Large intestine (tissue), 3 donors: Measurements from ENCODE around the gene ANKRD11. TPM values are rescaled to one million over a fixed set of nuclear protein-coding genes. Genes with fewer than 3 reads are reported as not detected.

Source experiments
- DNase-seq, 2 donors: peaks; one replicate each; pipeline versions ENCODE4 v3.0.0 to v3.0.0-alpha.2; 2013
- H3K27ac ChIP-seq: one replicate; pipeline ENCODE4 v1.5.1; 2013; ENCODE audit warnings: low read length
- H3K27me3 ChIP-seq: 2 replicates; pipeline ENCODE4 v1.6.1; 2013; ENCODE audit warnings: low read length; ENCODE audit not compliant: control insufficient read depth, insufficient read depth
- H3K36me3 ChIP-seq: 2 replicates; pipeline ENCODE4 v1.6.1; 2013; ENCODE audit warnings: low read length; ENCODE audit not compliant: control insufficient read depth, insufficient read depth
- H3K4me1 ChIP-seq: one replicate; pipeline ENCODE4 v1.6.1; 2013; ENCODE audit warnings: low read length; ENCODE audit not compliant: control insufficient read depth, insufficient read depth
- H3K4me3 ChIP-seq: one replicate; pipeline ENCODE4 v1.5.1; 2013; ENCODE audit warnings: low read length
- H3K9me3 ChIP-seq: one replicate; pipeline ENCODE4 v1.6.1; 2013; ENCODE audit warnings: mild to moderate bottlenecking, low read depth, low read length, moderate library complexity; ENCODE audit not compliant: control insufficient read depth
- WGBS: methylation state at CpG from one replicate; pipeline ENCODE4 v1.1.5; 2013; ENCODE audit warnings: low lambda C conversion rate; ENCODE audit not compliant: insufficient coverage; 5-methylcytosine and 5-hydroxymethylcytosine counted together
- polyA plus RNA-seq: library from polyadenylated mRNA; unstranded; fragments of 120-200 nt; gene quantifications from one replicate; pipeline ENCODE4 v1.2.1, GENCODE V29; 2013

ANKRD11 gene
- polyA plus RNA-seq, 1 donor, result 83.9 TPM

GRCh38 chr16:89359264-89360147 lies 130.9 kb downstream of the ANKRD11 start:
- Histone ChIP-seq H3K36me3 (peaks cover 2% of the 10 kb centered on the region), H3K27ac (no peak overlapping the region), H3K4me1 (peaks cover 23% of the 10 kb centered on the region), H3K4me3 (no peak overlapping the region), H3K9me3 (no peaks in the 10 kb centered on the region), H3K27me3 (no peaks in the 10 kb centered on the region)
- no CpG with 5 or more reads among the region's 18 CpGs for WGBS
- DNase-seq, result no peak

- DNase-seq, result no peak
- H3K36me3 ChIP-seq, result peaks cover 2% of the 10 kb centered on the region
- no CpG with 5 or more reads among the region's 21 CpGs for WGBS
- H3K27me3 ChIP-seq, result no peaks in the 10 kb centered on the region
- peaks cover 28% of the 10 kb centered on the region for H3K4me1 ChIP-seq
- H3K9me3 ChIP-seq, result no peaks in the 10 kb centered on the region
- H3K4me3 ChIP-seq, result no peak overlapping the region
- H3K27ac ChIP-seq, result no peak overlapping the region
Observed at GRCh38 chr16:89358030-89359005, 132.0 kb downstream of the ANKRD11 start.

GRCh38 chr16:89357055-89357816 lies 133.1 kb downstream of the ANKRD11 start:
- Histone ChIP-seq H3K27ac (peak overlapping the region; percentile 18), H3K36me3 (peaks cover 2% of the 10 kb centered on the region), H3K4me1 (peaks cover 34% of the 10 kb centered on the region), H3K9me3 (no peaks in the 10 kb centered on the region), H3K4me3 (no peak overlapping the region), H3K27me3 (no peaks in the 10 kb centered on the region)
- DNase-seq, result peak in 1 of 2 donors; percentile 51
- no CpG with 5 or more reads among the region's 17 CpGs for WGBS

- WGBS, result no CpG with 5 or more reads among the region's 16 CpGs
- Histone ChIP-seq H3K27me3 (no peaks in the 10 kb centered on the region), H3K36me3 (peaks cover 9% of the 10 kb centered on the region), H3K4me3 (no peak overlapping the region), H3K27ac (no peak overlapping the region), H3K4me1 (peaks cover 42% of the 10 kb centered on the region), H3K9me3 (no peaks in the 10 kb centered on the region)
- no peak for DNase-seq
Observed at GRCh38 chr16:89355686-89356085, 134.7 kb downstream of the ANKRD11 start.

- DNase-seq, result no peak
- 100% methylated on average over 1 of the region's 16 CpGs for WGBS
- H3K4me1 ChIP-seq, result peaks cover 42% of the 10 kb centered on the region
- no peaks in the 10 kb centered on the region for H3K27me3 ChIP-seq
- peaks cover 10% of the 10 kb centered on the region for H3K36me3 ChIP-seq
- H3K9me3 ChIP-seq, result no peaks in the 10 kb centered on the region
- H3K4me3 ChIP-seq, result no peak overlapping the region
- H3K27ac ChIP-seq, result no peak overlapping the region
Observed at GRCh38 chr16:89355007-89355406, 135.4 kb downstream of the ANKRD11 start.

GRCh38 chr16:89354325-89354724 lies 136.0 kb downstream of the ANKRD11 start:
- H3K27ac ChIP-seq, result no peak overlapping the region
- peaks cover 10% of the 10 kb centered on the region for H3K36me3 ChIP-seq
- no peaks in the 10 kb centered on the region for H3K9me3 ChIP-seq
- 80% methylated on average over 1 of the region's 6 CpGs for WGBS
- DNase-seq, result no peak
- no peak overlapping the region for H3K4me3 ChIP-seq
- H3K4me1 ChIP-seq, result peaks cover 40% of the 10 kb centered on the region
- H3K27me3 ChIP-seq, result no peaks in the 10 kb centered on the region

GRCh38 chr16:89352091-89352681 lies 138.2 kb downstream of the ANKRD11 start:
- Histone ChIP-seq H3K27ac (no peak overlapping the region), H3K27me3 (no peaks in the 10 kb centered on the region), H3K4me3 (no peak overlapping the region), H3K4me1 (peaks cover 31% of the 10 kb centered on the region), H3K36me3 (peaks cover 10% of the 10 kb centered on the region), H3K9me3 (no peaks in the 10 kb centered on the region)
- WGBS, result no CpG with 5 or more reads among the region's 13 CpGs
- no peak for DNase-seq

- WGBS, result no CpG with 5 or more reads among the region's 12 CpGs
- H3K27ac ChIP-seq, result no peak overlapping the region
Observed at GRCh38 chr16:89351645-89352044, 138.7 kb downstream of the ANKRD11 start.

GRCh38 chr16:89350701-89351380 lies 139.5 kb downstream of the ANKRD11 start:
- Histone ChIP-seq H3K27ac (no peak overlapping the region), H3K4me1 (peaks cover 26% of the 10 kb centered on the region), H3K36me3 (peaks cover 8% of the 10 kb centered on the region), H3K27me3 (no peaks in the 10 kb centered on the region), H3K9me3 (no peaks in the 10 kb centered on the region), H3K4me3 (no peak overlapping the region)
- no CpG with 5 or more reads among the region's 18 CpGs for WGBS
- DNase-seq, result no peak

More at GRCh38 chr16:89351645-89352044, 138.7 kb downstream of the ANKRD11 start:
- DNase-seq, result no peak
- H3K36me3 ChIP-seq, result peaks cover 8% of the 10 kb centered on the region
- no peaks in the 10 kb centered on the region for H3K9me3 ChIP-seq
- H3K4me3 ChIP-seq, result no peak overlapping the region
- H3K4me1 ChIP-seq, result peaks cover 26% of the 10 kb centered on the region
- H3K27me3 ChIP-seq, result no peaks in the 10 kb centered on the region
